SK-N-MC (cell line): Measurements from ENCODE around the gene SLC22A24.

Experiments used
- EZH2 ChIP-seq: fragments of 200-600 bp; sonication (generic); IDR thresholded peaks from one replicate; pipeline ENCODE4 v1.6.1; 2017; ENCODE audit warnings: antibody characterized with exemption
- FOXP2 ChIP-seq: optimal IDR thresholded peaks from 2 replicates; pipeline ENCODE3; 2011; ENCODE audit warnings: mild to moderate bottlenecking, moderate library complexity; ENCODE audit not compliant: insufficient read depth; ENCODE audit errors: extremely low read length, control extremely low read depth
- POLR2AphosphoS5 ChIP-seq: IDR thresholded peaks from 2 replicates; pipeline ENCODE4 v1.6.1; 2012; ENCODE audit warnings: mild to moderate bottlenecking, low read depth, low read length, borderline replicate concordance

GRCh38 chr11:63042596-63042995, 101.4 kb downstream of the SLC22A24 start:
- TF ChIP-seq EZH2 = no peak
- TF ChIP-seq POLR2AphosphoS5 = no peak
- TF ChIP-seq FOXP2 = no peak
